SK-N-SH (cell line): ENCODE data around the gene EDDM13.
A peak's percentile ranks its signal among the peaks of the same experiment; 100 is the strongest.
"Not testable (repeated sequence)": the region's sequence is repeated elsewhere in the genome, so short reads cannot be mapped to it uniquely, and the experiment has no call there.

Experiments used
- EP300 ChIP-seq, 2 experiments: IDR thresholded peaks; 2 replicates each; pipeline versions ENCODE4 v1.4.0 to v1.6.1; 2012; ENCODE audit warnings: borderline replicate concordance in 1 of 2, low read depth in 1 of 2, low read length in 1 of 2
- FOXJ3 ChIP-seq: sonication (generic); formaldehyde crosslinking; IDR thresholded peaks from 2 replicates; pipeline ENCODE4 v1.5.1; 2020; ENCODE audit warnings: mild to moderate bottlenecking, missing genetic modification reagents
- MAX ChIP-seq: IDR thresholded peaks from 2 replicates; pipeline ENCODE4 v1.4.0; 2012; ENCODE audit warnings: low read depth
- MXI1 ChIP-seq: IDR thresholded peaks from 2 replicates; pipeline ENCODE4 v1.6.1; 2012; ENCODE audit warnings: mild to moderate bottlenecking, low read depth, low read length, improper control_type of control experiment
- POLR2AphosphoS5 ChIP-seq: IDR thresholded peaks from 2 replicates; pipeline ENCODE4 v1.6.1; 2012; ENCODE audit warnings: low read depth, low read length
- ZBTB33 ChIP-seq: IDR thresholded peaks from 2 replicates; pipeline ENCODE4 v1.4.0; 2012; ENCODE audit warnings: low read depth, borderline replicate concordance
- TF ChIP-seq, protein P1 (sequence below): fragments of 200-600 bp; sonication (generic); IDR thresholded peaks from 2 replicates; pipeline ENCODE4 v1.6.1; 2017; ENCODE audit warnings: antibody characterized with exemption, mild to moderate bottlenecking, moderate library complexity
- TF ChIP-seq, protein P2 (sequence below): fragments of 150-350 bp; IDR thresholded peaks from 2 replicates; pipeline ENCODE4 v1.6.1; 2017; ENCODE audit warnings: antibody characterized with exemption, low read length, low read depth, borderline replicate concordance
- TF ChIP-seq, protein P3 (sequence below): IDR thresholded peaks from 2 replicates; pipeline ENCODE4 v1.6.1; 2012; ENCODE audit warnings: mild to moderate bottlenecking, low read depth, low read length, moderate library complexity

DNA sequence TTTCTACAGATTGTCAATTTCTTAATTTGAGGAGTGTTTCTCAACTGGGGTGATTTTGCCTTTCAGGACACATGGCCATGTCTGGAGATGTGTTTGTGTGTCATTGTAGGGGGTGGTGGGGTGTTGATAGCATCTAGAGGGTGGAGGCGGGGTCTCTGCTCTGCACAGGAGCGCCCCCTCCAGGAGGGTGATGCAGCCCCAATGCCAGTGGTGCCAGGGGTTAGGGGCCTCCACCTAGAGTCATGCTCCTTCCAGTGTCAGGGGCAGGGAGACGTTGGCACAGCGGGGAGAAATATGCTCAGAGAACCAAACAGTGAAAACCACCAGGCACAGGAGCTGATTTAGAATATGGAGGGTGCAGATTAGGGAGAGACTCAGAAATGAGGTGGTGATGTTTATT lies 26.8 kb upstream of the EDDM13 start:
- TF ChIP-seq, protein P1, sequence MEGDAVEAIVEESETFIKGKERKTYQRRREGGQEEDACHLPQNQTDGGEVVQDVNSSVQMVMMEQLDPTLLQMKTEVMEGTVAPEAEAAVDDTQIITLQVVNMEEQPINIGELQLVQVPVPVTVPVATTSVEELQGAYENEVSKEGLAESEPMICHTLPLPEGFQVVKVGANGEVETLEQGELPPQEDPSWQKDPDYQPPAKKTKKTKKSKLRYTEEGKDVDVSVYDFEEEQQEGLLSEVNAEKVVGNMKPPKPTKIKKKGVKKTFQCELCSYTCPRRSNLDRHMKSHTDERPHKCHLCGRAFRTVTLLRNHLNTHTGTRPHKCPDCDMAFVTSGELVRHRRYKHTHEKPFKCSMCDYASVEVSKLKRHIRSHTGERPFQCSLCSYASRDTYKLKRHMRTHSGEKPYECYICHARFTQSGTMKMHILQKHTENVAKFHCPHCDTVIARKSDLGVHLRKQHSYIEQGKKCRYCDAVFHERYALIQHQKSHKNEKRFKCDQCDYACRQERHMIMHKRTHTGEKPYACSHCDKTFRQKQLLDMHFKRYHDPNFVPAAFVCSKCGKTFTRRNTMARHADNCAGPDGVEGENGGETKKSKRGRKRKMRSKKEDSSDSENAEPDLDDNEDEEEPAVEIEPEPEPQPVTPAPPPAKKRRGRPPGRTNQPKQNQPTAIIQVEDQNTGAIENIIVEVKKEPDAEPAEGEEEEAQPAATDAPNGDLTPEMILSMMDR: peak; percentile 36; the same call in 1 of the 2 replicates
- TF ChIP-seq POLR2AphosphoS5; MXI1; ZBTB33; MAX; FOXJ3 (CRISPR knock-in tag); EP300 (IDR thresholded peaks at IDR 0.05; ENCODE audit: borderline replicate concordance in 1 of 2, low read depth in 1 of 2, low read length in 1 of 2): not testable (repeated sequence)
- TF ChIP-seq, protein P2, sequence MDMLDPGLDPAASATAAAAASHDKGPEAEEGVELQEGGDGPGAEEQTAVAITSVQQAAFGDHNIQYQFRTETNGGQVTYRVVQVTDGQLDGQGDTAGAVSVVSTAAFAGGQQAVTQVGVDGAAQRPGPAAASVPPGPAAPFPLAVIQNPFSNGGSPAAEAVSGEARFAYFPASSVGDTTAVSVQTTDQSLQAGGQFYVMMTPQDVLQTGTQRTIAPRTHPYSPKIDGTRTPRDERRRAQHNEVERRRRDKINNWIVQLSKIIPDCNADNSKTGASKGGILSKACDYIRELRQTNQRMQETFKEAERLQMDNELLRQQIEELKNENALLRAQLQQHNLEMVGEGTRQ: not testable (repeated sequence)
- TF ChIP-seq, protein P3, sequence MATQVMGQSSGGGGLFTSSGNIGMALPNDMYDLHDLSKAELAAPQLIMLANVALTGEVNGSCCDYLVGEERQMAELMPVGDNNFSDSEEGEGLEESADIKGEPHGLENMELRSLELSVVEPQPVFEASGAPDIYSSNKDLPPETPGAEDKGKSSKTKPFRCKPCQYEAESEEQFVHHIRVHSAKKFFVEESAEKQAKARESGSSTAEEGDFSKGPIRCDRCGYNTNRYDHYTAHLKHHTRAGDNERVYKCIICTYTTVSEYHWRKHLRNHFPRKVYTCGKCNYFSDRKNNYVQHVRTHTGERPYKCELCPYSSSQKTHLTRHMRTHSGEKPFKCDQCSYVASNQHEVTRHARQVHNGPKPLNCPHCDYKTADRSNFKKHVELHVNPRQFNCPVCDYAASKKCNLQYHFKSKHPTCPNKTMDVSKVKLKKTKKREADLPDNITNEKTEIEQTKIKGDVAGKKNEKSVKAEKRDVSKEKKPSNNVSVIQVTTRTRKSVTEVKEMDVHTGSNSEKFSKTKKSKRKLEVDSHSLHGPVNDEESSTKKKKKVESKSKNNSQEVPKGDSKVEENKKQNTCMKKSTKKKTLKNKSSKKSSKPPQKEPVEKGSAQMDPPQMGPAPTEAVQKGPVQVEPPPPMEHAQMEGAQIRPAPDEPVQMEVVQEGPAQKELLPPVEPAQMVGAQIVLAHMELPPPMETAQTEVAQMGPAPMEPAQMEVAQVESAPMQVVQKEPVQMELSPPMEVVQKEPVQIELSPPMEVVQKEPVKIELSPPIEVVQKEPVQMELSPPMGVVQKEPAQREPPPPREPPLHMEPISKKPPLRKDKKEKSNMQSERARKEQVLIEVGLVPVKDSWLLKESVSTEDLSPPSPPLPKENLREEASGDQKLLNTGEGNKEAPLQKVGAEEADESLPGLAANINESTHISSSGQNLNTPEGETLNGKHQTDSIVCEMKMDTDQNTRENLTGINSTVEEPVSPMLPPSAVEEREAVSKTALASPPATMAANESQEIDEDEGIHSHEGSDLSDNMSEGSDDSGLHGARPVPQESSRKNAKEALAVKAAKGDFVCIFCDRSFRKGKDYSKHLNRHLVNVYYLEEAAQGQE: not testable (repeated sequence)
